MM.1S (cell line): ENCODE measurements around the gene CCR6.
"Not testable (repeated sequence)": the region's sequence is repeated elsewhere in the genome, so short reads cannot be mapped to it uniquely, and the experiment has no call there.

ENCODE experiments used
- EZH2 ChIP-seq: fragments of 300-600 bp; sonication (generic); optimal IDR thresholded peaks from 2 replicates; pipeline ENCODE3; 2017; ENCODE audit warnings: low read depth, mild to moderate bottlenecking, antibody characterized with exemption, low read length, mixed read lengths
- EZH2phosphoT487 ChIP-seq: fragments of 300-600 bp; sonication (generic); IDR thresholded peaks from 2 replicates; pipeline ENCODE4 v1.6.1; 2018; ENCODE audit warnings: antibody characterized with exemption, low read length
- TF ChIP-seq, protein P1 (sequence below): fragments of 300-600 bp; sonication (generic); IDR thresholded peaks from 2 replicates; pipeline ENCODE4 v1.5.1; 2016; ENCODE audit warnings: antibody characterized with exemption, low read length, mixed read lengths

DNA sequence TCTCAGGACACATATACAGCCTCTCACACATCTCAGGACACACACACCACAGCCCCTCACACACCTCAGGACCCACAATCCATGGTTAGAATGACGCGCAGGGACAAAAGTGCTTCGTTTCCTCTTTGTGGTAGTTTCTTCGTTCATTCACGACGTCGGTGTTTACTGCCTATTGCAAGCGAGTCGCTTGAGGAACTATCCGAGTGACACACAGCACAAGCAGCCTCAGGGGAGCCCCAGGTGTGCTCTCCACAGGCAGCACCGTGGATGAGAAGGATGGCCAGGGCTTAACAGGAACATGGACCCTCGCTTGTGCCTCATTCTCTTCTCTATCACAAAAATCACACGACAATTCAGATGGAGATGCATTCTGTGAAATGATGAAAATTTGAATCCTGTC is 47.0 kb downstream of the CCR6 start:
- TF ChIP-seq, protein P1, sequence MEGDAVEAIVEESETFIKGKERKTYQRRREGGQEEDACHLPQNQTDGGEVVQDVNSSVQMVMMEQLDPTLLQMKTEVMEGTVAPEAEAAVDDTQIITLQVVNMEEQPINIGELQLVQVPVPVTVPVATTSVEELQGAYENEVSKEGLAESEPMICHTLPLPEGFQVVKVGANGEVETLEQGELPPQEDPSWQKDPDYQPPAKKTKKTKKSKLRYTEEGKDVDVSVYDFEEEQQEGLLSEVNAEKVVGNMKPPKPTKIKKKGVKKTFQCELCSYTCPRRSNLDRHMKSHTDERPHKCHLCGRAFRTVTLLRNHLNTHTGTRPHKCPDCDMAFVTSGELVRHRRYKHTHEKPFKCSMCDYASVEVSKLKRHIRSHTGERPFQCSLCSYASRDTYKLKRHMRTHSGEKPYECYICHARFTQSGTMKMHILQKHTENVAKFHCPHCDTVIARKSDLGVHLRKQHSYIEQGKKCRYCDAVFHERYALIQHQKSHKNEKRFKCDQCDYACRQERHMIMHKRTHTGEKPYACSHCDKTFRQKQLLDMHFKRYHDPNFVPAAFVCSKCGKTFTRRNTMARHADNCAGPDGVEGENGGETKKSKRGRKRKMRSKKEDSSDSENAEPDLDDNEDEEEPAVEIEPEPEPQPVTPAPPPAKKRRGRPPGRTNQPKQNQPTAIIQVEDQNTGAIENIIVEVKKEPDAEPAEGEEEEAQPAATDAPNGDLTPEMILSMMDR: not testable (repeated sequence)
- TF ChIP-seq EZH2, EZH2phosphoT487: not testable (repeated sequence)
